Spleen (tissue), 11 donors: ENCODE results near the gene ARHGAP24. TPM values are rescaled to one million over a fixed set of nuclear protein-coding genes. Genes with fewer than 3 reads are reported as not detected.

Experiments used
- DNase-seq: peaks from one replicate; pipeline ENCODE4 v3.0.0-alpha.2; 2020
- H3K27ac ChIP-seq, 8 donors: fragments of 200-600 bp; sonication (generic) in 7 of 8; 1 replicate in 4 of 8; 2 replicates in 4 of 8; pipeline versions ENCODE4 v1.5.0 to v1.8.0; 2016 to 2021; ENCODE audit warnings: inconsistent platforms in 4 of 8, mild to moderate bottlenecking in 4 of 8, moderate library complexity in 1 of 8
- H3K27me3 ChIP-seq, 7 donors: fragments of 200-600 bp; sonication (generic) in 6 of 7; replicated peaks in 1 of 7; 1 replicate in 4 of 7; 2 replicates in 3 of 7; pipeline versions ENCODE4 v1.5.0 to v1.8.0; 2016 to 2021; ENCODE audit warnings: inconsistent platforms in 3 of 7, mild to moderate bottlenecking in 1 of 7
- H3K36me3 ChIP-seq, 6 donors: fragments of 200-600 bp; sonication (generic) in 5 of 6; 1 replicate in 4 of 6; 2 replicates in 2 of 6; pipeline versions ENCODE4 v1.5.0 to v1.8.0; 2016 to 2021; ENCODE audit warnings: inconsistent platforms in 2 of 6
- H3K4me1 ChIP-seq, 6 donors: fragments of 200-600 bp; sonication (generic) in 5 of 6; 1 replicate in 3 of 6; 2 replicates in 3 of 6; pipeline versions ENCODE4 v1.5.0 to v1.8.0; 2016 to 2021; ENCODE audit warnings: inconsistent platforms in 3 of 6
- H3K4me3 ChIP-seq, 8 donors: fragments of 200-600 bp; sonication (generic) in 7 of 8; 1 replicate in 4 of 8; 2 replicates in 4 of 8; pipeline versions ENCODE4 v1.5.0 to v1.8.0; 2016 to 2021; ENCODE audit warnings: inconsistent platforms in 4 of 8, mild to moderate bottlenecking in 4 of 8, moderate library complexity in 2 of 8
- H3K9me3 ChIP-seq, 8 donors: fragments of 200-600 bp; sonication (generic) in 7 of 8; 1 replicate in 4 of 8; 2 replicates in 4 of 8; pipeline versions ENCODE4 v1.5.0 to v1.8.0; 2016 to 2021; ENCODE audit warnings: inconsistent platforms in 4 of 8
- CTCF ChIP-seq, 11 experiments: fragments of 200-600 bp in 7 of 11; fragments of 450-650 bp in 4 of 11; sonication (generic) in 4 of 11; IDR thresholded peaks in 8 of 11; conservative IDR thresholded peaks in 3 of 11; 1 replicate in 7 of 11; 2 replicates in 4 of 11; pipeline versions ENCODE4 v1.4.0 to v1.8.0; 2016 to 2021; ENCODE audit warnings: antibody characterized with exemption in 11 of 11, inconsistent platforms in 4 of 11, mild to moderate bottlenecking in 1 of 11
- POLR2A ChIP-seq, 3 donors: fragments of 450-650 bp; IDR thresholded peaks; one replicate each; pipeline ENCODE4 v1.5.1; 2017; ENCODE audit warnings: antibody characterized with exemption in 3 of 3, mild to moderate bottlenecking in 1 of 3
- POLR2AphosphoS5 ChIP-seq, 3 donors: sonication (generic); formaldehyde crosslinking; IDR thresholded peaks; one replicate each; pipeline ENCODE4 v1.5.1; 2017; ENCODE audit warnings: antibody characterized with exemption in 3 of 3
- WGBS, 5 donors: extraction: QIAGEN DNeasy Blood & Tissue Kit in 3 of 5; methylation state at CpG; one replicate each; pipeline versions ENCODE4 v1.1.5 to v1.1.7; 2013 to 2018; 5-methylcytosine and 5-hydroxymethylcytosine counted together
- intact Hi-C: fragments of 100-400 bp; cut with DNase I; formaldehyde crosslinking; loops from one replicate; pipeline ENCODE4 v1.15.0; 2023; ENCODE audit warnings: low total_unique reads
- polyA plus RNA-seq, 3 donors: library from polyadenylated mRNA; stranded (reverse); fragments of 200-250 nt; gene quantifications; one replicate each; pipeline ENCODE4 v1.2.1, GENCODE V29; 2013
- total RNA-seq, 7 donors: library from RNA; depleted of rRNA in 3 of 7; stranded (reverse); fragments of >200 nt in 3 of 7; fragmentation: NEBNext Ultra II Directional in 4 of 7; extraction: Animal tissue kit (Norgen Biotek cat#: 25700) in 4 of 7; gene quantifications; one replicate each; pipeline versions ENCODE4 v1.1.0 to v1.2.1, GENCODE V29; 2016 to 2021
- donor health status: healthy with polysubstance abuse.
- donor health status: DM: no; HTN: no; CAD: no; lungs with moderate emphysema.
- donor health status: DM: no; HTN: no; CAD: no.
- donor health status: Bipolar disorder and iron deficiency.
- donor health status: healthy.
- donor health status: DM: no; HTN: no; CAD: no.
- donor health status: DM: yes; HTN: yes; CAD: no.

ARHGAP24 gene
- total and polyA plus RNA-seq, 10 donors = 23.1 to 199 (median 130) TPM

GRCh38 chr4:85587952-85588351, 113.0 kb downstream of the ARHGAP24 start:
- no peak overlapping the region for H3K27ac ChIP-seq
- peaks cover 0 to 10% (median 0%) of the 10 kb centered on the region in 6 donors for H3K4me1 ChIP-seq
- no peaks in the 10 kb centered on the region for H3K27me3 ChIP-seq
- TF ChIP-seq POLR2A (IDR thresholded peaks at IDR 0.05) (no peak), POLR2AphosphoS5 (IDR thresholded peaks at IDR 0.05) (no peak), CTCF (IDR thresholded peaks at IDR 0.05 in 8 of 11, conservative IDR thresholded peaks at IDR 0.05 in 3 of 11) (no peak)
- 73 to 81% (median 79%) methylated on average over 1 of the region's 1 CpG for WGBS, 5 donors
- H3K9me3 ChIP-seq = peaks cover 0 to 19% (median 0%) of the 10 kb centered on the region in 8 donors
- intact Hi-C loops = no loop called here
- peaks cover 0 to 9% (median 0%) of the 10 kb centered on the region in 6 donors for H3K36me3 ChIP-seq
- DNase-seq = no peak
- no peak overlapping the region for H3K4me3 ChIP-seq

DNA sequence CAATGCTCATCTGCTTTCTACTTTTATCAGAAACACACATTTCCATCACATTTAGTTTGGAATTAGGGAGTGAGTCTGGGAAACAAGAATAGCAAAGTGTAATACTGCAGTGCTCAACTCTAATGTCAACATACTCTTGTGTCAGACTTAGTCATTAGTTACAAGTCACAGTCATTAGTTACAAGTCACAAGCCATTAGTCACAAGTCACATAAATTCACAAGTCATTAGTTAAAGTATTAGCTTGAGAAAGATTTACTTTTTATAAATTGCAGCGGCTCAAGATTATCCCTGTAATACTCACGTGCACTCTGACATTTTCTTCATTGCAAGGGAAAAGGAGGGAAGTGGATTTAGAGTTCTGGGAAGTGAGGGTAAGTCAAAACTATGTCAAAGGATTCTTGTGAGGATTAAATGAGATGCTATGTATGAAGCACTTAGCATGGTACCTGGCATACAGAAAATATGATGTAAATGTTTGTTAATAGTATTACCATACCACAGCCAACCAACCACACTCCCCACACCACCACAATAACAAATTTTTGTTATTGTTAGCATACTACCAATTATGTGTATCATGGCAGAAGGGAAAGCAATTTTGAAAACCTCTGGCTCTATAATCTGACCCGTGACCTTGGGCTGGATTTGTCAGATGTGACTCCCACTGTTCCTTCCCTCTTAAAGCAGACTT, 116.6 kb downstream of the ARHGAP24 start:
- Histone ChIP-seq H3K36me3 (peaks cover 0 to 6% (median 0%) of the 10 kb centered on the region in 6 donors), H3K27ac (peak overlapping the region in 1 of 8 donors; percentile 6), H3K27me3 (no peaks in the 10 kb centered on the region), H3K4me1 (peaks cover 0 to 31% (median 16%) of the 10 kb centered on the region in 6 donors), H3K9me3 (peaks cover 0 to 9% (median 0%) of the 10 kb centered on the region in 8 donors), H3K4me3 (no peak overlapping the region)
- intact Hi-C loops = no loop called here
- 88 to 96% (median 92%) methylated on average over 3 of the region's 3 CpGs for WGBS, 5 donors
- no peak for DNase-seq
- TF ChIP-seq POLR2AphosphoS5 (IDR thresholded peaks at IDR 0.05) = no peak
- no peak for TF ChIP-seq POLR2A (IDR thresholded peaks at IDR 0.05)
- no peak for TF ChIP-seq CTCF (IDR thresholded peaks at IDR 0.05 in 8 of 11, conservative IDR thresholded peaks at IDR 0.05 in 3 of 11)

DNA sequence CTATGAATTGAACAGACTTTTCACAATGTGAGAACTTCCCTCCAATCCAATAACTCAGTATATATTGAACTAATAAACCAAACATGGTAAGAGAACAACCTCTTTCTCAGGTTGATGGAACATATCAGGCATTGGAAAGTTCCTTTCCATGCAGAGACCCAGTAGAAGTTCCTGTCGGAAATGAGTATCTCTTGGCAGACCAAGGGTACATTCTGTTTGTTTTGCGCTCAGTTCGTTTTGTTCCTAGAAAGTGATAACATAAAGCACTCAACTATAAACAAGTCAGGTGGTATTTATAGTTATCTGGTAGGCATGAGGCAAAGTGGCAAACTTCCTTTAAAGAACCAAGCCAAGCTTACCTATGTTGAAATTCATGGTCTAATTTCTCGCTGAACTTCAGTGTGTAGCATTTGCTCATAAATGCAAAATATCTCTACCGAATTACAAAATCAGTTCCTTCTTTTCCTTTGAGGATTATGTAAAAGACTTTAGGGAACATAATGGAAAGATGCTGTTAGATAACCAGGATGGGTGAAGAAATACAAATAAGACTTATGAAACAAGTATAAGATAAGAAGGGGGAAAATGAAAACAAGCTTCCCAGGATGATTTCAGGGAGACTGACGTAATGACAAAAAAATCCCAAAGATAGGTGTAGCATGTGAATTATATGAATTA, 120.3 kb downstream of the ARHGAP24 start:
- 49 to 65% (median 55%) methylated on average over 6 of the region's 6 CpGs for WGBS, 5 donors
- peaks cover 0 to 28% (median 16%) of the 10 kb centered on the region in 6 donors for H3K4me1 ChIP-seq
- no peak overlapping the region for H3K4me3 ChIP-seq
- H3K9me3 ChIP-seq = peaks cover 0 to 9% (median 0%) of the 10 kb centered on the region in 8 donors
- intact Hi-C loops = no loop called here
- peak in 1 of 3 donors; percentile 32 for TF ChIP-seq POLR2AphosphoS5 (IDR thresholded peaks at IDR 0.05)
- no peak for TF ChIP-seq POLR2A (IDR thresholded peaks at IDR 0.05)
- TF ChIP-seq CTCF (IDR thresholded peaks at IDR 0.05 in 8 of 11, conservative IDR thresholded peaks at IDR 0.05 in 3 of 11) = no peak
- peak overlapping the region in 7 of 8 donors; percentile 52 to 81 (median 66) for H3K27ac ChIP-seq
- peaks cover 0 to 5% (median 0%) of the 10 kb centered on the region in 6 donors for H3K36me3 ChIP-seq
- H3K27me3 ChIP-seq = no peaks in the 10 kb centered on the region
- DNase-seq = no peak
